22Rv1 (cell line): ENCODE data around the gene FOSB.
A peak's percentile ranks its signal among the peaks of the same experiment; 100 is the strongest.

Experiments used
- ZFX ChIP-seq: fragments of 450-650 bp; IDR thresholded peaks from 2 replicates; pipeline ENCODE4 v1.6.1; 2017; ENCODE audit warnings: antibody characterized with exemption, borderline replicate concordance
- TF ChIP-seq, protein P1 (sequence below): fragments of 450-650 bp; IDR thresholded peaks from 2 replicates; pipeline ENCODE4 v1.5.1; 2017; ENCODE audit warnings: mild to moderate bottlenecking

GRCh38 chr19:45523642-45524256 is 56.0 kb downstream of the FOSB start:
- TF ChIP-seq, protein P1, sequence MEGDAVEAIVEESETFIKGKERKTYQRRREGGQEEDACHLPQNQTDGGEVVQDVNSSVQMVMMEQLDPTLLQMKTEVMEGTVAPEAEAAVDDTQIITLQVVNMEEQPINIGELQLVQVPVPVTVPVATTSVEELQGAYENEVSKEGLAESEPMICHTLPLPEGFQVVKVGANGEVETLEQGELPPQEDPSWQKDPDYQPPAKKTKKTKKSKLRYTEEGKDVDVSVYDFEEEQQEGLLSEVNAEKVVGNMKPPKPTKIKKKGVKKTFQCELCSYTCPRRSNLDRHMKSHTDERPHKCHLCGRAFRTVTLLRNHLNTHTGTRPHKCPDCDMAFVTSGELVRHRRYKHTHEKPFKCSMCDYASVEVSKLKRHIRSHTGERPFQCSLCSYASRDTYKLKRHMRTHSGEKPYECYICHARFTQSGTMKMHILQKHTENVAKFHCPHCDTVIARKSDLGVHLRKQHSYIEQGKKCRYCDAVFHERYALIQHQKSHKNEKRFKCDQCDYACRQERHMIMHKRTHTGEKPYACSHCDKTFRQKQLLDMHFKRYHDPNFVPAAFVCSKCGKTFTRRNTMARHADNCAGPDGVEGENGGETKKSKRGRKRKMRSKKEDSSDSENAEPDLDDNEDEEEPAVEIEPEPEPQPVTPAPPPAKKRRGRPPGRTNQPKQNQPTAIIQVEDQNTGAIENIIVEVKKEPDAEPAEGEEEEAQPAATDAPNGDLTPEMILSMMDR = peak; percentile 96
- TF ChIP-seq ZFX = no peak
